NCI-H226 (cell line): ENCODE measurements around the gene STRAP.
"Not testable (repeated sequence)": the region's sequence is repeated elsewhere in the genome, so short reads cannot be mapped to it uniquely, and the experiment has no call there.

ENCODE experiments used
- DNase-seq: peaks from one replicate; pipeline ENCODE4 v3.0.0-alpha.2; 2015

The STRAP gene

DNA sequence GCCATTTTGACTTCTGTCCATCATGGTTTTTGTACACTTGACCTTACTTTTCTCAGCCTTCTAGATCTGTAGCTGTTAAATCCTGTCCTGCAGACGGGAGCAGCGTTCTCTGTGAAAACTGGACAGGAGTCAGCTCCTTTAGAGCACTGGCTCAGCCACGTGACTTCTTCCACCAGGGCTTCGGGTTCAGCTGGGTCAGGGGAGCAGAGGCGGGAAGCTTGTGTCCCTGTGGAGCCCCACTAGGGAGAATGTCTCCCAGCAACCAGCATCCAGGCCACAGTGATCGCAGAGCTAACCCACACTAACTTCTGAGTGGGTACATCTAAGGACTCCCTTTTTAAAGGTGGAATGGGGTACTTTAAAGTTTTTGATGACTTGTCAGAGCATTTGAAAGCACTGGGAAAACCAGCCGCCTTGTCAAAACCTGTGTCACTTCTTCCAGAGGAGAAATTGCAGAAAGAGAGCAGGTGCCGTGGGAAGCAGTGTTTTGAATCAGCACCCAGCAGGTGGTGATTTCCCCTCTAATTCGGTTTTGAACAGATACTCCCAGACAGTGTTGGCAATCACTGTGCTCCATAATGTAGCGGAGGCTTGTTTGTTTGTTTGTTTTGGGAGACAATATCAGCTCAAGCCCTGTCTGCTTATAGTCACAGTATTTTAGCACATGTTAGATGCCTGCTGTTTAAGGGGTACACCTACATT, 46.8 kb downstream of the STRAP start:
- no peak for DNase-seq

DNA sequence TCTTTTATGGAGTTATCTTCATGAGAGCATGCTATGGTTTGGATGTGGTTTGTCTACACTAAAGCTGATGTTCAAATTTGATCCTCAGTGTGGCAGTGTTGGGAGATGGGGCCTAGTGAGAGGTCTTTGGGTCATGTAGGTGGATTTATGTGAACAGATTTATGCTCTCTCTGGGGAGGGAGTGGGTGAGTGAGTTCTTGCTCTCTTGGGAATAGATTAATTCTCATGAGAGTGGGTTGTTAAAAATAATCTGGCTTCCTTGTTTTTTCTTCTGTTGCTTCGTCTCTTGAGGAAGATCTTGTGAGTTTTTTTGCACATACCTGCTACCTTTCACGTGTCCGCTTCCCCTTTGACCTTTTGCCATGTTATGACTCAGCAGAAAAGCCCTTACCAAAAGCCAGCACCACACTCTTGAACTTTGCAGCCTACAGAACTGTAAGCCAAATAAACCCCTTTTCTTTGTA, 49.4 kb downstream of the STRAP start:
- DNase-seq, result no peak

DNA sequence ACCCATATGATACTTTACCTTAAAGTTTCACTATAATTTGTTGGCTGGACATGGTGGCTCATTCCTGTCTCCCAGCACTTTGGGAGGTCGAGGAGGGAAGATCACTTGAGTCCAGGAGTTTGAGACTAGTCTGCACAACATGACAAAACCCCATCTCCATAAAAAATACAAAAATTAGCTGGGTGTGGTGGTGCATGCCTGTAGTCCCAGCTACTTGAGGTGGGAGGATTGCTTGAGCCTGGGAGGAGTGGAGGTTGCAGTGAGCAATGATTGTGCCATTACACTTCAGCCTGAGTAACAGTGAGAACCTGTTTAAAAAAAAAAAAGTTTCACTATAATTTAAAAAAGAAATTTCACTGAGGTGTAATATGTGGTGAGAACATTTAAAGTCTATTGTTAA, 50.1 kb downstream of the STRAP start:
- DNase-seq, result no peak

DNA sequence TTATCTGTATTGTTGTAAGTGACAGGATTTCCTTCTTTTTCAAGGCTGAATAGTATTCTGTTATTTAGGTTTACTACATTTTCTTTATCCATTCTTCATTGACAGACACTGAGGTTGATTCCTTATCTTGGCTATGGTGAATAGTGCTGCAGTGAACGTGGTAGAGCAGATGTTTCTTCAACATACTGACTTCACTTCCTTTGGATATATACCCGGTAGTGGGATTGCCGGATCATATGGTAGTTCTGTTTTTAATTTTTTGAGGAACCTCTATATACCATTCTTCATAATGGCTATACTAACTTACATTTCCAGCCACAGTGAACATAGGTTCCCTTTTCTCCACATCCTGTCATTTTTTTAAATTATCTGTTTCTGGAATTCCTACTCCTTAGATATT, 50.8 kb downstream of the STRAP start:
- DNase-seq, result no peak

DNA sequence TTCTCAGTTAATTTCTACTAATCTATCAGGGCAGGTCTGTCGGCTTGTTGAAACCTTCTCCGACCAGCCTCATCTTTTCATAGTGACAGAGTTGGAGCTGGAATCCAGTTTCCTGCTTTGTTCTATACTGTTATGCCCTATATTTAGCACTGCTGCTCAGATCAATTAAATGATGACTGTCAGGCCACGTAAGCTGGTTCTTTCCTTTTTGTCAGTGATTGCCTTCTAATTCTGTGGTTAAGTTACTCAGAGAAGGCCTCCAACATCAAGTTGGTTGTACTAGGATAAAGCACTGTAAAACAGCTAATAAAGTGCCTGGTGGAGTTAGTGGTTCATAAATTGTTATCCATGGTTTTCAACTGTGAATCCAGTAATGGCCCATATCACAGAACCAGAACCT, 51.6 kb downstream of the STRAP start:
- no peak for DNase-seq

DNA sequence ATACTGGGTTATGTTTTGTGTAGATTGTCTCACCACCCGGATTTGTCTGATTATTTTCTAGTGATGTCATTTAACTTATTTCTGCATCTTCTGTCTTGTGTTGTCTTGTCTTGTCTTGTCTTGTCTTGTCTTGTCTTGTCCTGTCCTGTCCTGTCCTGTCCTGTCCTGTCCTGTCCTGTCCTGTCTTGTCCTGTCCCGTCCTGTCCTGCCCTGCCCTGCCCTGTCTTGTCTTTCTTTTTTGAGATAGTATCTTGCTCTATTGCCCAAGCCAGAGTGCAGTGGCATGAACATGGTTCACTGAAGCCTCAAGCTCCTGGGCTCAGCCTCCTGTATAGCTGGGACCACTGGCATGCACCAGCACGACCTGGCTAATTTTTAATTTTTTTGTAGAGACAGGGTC, 54.6 kb downstream of the STRAP start:
- no peak for DNase-seq

DNA sequence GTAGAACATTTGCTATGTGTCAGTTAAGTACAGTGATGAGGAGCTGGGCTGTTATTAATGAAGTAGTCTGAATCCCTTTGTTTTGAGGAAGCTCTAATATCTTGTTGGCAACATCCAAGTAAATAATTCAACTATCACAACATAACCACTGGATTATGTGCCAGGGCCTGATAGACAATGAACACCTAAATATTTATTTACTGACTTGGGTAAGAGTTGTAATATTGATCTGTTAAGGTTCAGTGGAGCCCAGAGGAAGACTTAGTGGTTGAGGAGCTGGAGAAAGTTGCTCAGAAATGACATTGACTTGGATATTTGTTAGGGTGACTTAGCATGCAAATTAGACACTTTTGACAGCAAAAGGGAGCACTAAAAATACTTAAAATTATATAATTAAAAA, 55.7 kb downstream of the STRAP start:
- DNase-seq, result no peak

DNA sequence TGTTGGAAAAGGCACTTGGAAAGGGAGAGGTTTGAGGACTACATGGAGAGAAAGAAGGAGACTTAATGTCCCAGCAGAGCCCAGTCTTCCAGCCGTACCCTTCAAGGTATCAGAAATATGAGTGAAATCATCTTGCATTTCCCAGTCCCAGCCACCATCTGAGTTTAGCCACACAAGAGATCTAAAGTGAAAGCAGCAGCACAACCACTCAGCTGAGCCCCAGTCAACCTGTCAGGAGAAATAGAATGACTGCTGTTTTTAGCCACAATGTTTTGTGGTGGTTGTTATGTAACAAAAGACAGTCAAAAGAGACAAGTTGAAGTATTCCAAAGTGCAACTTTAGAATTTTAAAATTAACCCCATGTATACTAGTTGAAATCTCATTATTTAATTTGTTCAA, 56.9 kb downstream of the STRAP start:
- peak; percentile 27 for DNase-seq

DNA sequence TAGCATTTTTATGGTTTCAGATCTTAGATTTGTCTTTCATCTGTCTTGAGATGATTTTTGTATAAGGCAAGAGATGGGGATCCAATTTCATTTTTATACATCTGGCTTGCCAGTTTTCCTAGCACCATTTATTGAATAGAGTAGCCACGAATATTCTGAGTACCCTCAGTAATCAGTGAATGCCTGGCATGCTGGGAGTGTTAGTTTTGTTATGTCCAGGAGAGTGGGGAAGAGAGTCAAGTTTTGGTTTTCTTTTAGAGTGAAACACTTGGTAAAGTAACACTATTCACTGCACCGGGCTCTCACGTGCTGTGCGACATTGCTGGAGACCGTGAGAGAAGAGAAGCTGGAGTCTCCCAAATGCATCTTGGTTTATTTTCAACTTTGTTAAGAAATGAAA, 60.3 kb downstream of the STRAP start:
- DNase-seq, result no peak

DNA sequence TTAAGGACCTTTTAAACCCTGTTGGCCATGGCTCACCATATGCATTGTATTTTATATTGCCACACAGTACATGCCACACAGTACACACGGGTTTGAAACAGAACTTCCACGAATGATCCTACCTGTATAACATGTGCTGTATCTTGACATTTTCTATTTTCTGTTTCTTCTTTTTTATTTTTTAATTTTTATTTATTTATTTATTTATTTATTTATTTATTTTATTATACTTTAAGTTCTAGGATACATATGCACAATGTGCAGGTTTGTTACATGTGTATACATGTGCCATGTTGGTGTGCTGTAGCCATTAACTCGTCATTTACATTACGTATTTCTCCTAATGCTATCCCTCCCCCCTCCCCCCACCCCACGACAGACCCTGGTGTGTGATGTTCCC, 61.3 kb downstream of the STRAP start:
- DNase-seq, result not testable (repeated sequence)

DNA sequence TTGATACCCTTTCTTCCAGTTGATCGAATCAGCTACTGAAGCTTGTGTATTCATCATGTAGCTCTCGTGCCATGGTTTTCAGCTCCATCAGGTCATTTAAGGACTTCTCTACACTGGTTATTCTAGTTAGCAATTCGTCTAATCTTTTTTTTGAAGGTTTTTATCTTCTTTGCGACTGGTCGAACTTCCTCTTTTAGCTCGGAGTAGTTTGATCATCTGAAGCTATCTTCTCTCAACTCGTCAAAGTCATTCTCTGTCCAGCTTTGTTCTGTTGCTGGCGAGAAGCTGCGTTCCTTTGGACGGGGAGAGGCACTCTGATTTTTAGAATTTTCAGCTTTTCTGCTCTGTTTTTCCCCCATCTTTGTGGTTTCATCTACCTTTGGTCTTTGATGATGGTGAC, 66.3 kb downstream of the STRAP start:
- not testable (repeated sequence) for DNase-seq
